ENCODE results near the gene NETO2. TPM values are rescaled to one million over a fixed set of nuclear protein-coding genes. Genes with fewer than 3 reads are reported as not detected.
A peak's percentile ranks its signal among the peaks of the same experiment; 100 is the strongest.

NETO2 gene
- total and polyA plus RNA-seq, 2 donors (not counting 3 experiments of a cell fraction or from before 2014, with no cell fraction given) = 18.4 to 24.8 TPM

DNA sequence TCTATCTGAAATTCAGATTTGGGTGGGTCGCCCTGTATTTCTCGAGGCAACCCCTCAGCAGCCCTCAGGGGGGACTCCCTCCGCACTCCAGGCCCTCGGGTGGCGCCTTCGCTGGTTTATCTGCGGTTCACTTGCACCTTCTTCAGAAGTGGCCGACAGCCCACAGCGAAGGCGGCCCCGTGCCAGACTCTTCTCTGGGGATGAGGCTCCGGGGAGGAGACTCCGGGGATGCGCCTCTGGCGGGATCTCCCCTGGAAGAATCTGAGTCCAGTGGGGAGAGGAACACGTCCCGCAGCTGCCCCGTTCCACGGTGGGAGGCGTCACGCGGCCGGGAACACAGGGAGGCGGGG lies 106.4 kb downstream of the NETO2 start:
- peak overlapping the region; percentile 61 for H3K4me2 ChIP-seq (ENCODE audit: insufficient read depth, low read length)
- CTCF ChIA-PET = interaction anchor here (0.6 to 6.9 kb wide), 41 partner anchors 9 to 1593 kb away, joined by 3 to 192 read pairs (median 4); partner anchors contain the start of genes DNAJA2 and NETO2
- H3K9me1 ChIP-seq (replicated peaks; ENCODE audit: control insufficient read depth, extremely low read depth, insufficient read depth, low read length) = no peaks in the 10 kb centered on the region
- TF ChIP-seq, protein P1, sequence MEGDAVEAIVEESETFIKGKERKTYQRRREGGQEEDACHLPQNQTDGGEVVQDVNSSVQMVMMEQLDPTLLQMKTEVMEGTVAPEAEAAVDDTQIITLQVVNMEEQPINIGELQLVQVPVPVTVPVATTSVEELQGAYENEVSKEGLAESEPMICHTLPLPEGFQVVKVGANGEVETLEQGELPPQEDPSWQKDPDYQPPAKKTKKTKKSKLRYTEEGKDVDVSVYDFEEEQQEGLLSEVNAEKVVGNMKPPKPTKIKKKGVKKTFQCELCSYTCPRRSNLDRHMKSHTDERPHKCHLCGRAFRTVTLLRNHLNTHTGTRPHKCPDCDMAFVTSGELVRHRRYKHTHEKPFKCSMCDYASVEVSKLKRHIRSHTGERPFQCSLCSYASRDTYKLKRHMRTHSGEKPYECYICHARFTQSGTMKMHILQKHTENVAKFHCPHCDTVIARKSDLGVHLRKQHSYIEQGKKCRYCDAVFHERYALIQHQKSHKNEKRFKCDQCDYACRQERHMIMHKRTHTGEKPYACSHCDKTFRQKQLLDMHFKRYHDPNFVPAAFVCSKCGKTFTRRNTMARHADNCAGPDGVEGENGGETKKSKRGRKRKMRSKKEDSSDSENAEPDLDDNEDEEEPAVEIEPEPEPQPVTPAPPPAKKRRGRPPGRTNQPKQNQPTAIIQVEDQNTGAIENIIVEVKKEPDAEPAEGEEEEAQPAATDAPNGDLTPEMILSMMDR (IDR thresholded peaks at IDR 0.05; ENCODE audit: extremely low read depth in 1 of 2, insufficient read depth in 1 of 2, low read depth in 1 of 2, low read length in 2 of 2) = no peak
- no peak for TF ChIP-seq MYC (IDR thresholded peaks at IDR 0.05; ENCODE audit: low read depth, low read length)
- TF ChIP-seq GATA2 (IDR thresholded peaks at IDR 0.05; ENCODE audit: insufficient read depth, insufficient read length, low read depth, low read length) = no peak
- no peak for TF ChIP-seq FOS (IDR thresholded peaks at IDR 0.05; ENCODE audit: borderline replicate concordance, insufficient read depth, low read length)
- POLR2A ChIA-PET = interaction anchor here (0.7 to 1.0 kb wide), 3 partner anchors 65 to 112 kb away, joined by 4 to 6 read pairs (median 6); no protein-coding TSS in a partner anchor
- peak overlapping the region; percentile 33 to 64 (median 38) for H3K4me3 ChIP-seq (replicated peaks in 1 of 3; ENCODE audit: insufficient read depth in 1 of 3, low read depth in 1 of 3, low read length in 3 of 3)
- no TSS peak for BruUV-seq (replicated peaks)
- no peaks in the 10 kb centered on the region for H4K20me1 ChIP-seq (replicated peaks; ENCODE audit: control insufficient read depth, extremely low read depth, insufficient read depth, low read length)
- peaks cover 0 to 2% of the 10 kb centered on the region in 2 experiments for H3K27me3 ChIP-seq (ENCODE audit: control insufficient read depth in 2 of 2, insufficient read depth in 2 of 2, low read length in 2 of 2)
- peak overlapping the region; percentile 43 for H3K9ac ChIP-seq (replicated peaks; ENCODE audit: extremely low read depth, insufficient read depth, low read length)
- no peak for DNase-seq (ENCODE audit: low read depth, low spot score)
- H2AFZ ChIP-seq (ENCODE audit: low read depth, low read length) = peak overlapping the region; percentile 99
- H3K9me3 ChIP-seq (replicated peaks; ENCODE audit: control insufficient read depth, insufficient read depth, low read length) = no peaks in the 10 kb centered on the region
- no peaks in the 10 kb centered on the region for H3K79me2 ChIP-seq (ENCODE audit: control insufficient read depth, insufficient read depth, low read length)
- H3K4me1 ChIP-seq (ENCODE audit: control insufficient read depth, extremely low read depth, insufficient read depth, low read length) = no peaks in the 10 kb centered on the region
- FAIRE-seq = no peak
- no peaks in the 10 kb centered on the region for H3K36me3 ChIP-seq (ENCODE audit: control insufficient read depth in 2 of 2, extremely low read depth in 1 of 2, insufficient read depth in 2 of 2, low read length in 2 of 2)
- intact Hi-C loops (cut with micrococcal nuclease) (loop anchor here (1.0 kb wide), 7 partner anchors 64 to 1128 kb away; partner anchors contain the start of genes DNAJA2, ITFG1, NETO2 and PHKB), dilution Hi-C loops (cut with MboI; ENCODE audit: extremely low pct_ligation_motif_present, low sequenced_read_pairs) (no loop called here)
- H3K27ac ChIP-seq (ENCODE audit: insufficient read depth, low read depth, low read length) = no peak overlapping the region

DNA sequence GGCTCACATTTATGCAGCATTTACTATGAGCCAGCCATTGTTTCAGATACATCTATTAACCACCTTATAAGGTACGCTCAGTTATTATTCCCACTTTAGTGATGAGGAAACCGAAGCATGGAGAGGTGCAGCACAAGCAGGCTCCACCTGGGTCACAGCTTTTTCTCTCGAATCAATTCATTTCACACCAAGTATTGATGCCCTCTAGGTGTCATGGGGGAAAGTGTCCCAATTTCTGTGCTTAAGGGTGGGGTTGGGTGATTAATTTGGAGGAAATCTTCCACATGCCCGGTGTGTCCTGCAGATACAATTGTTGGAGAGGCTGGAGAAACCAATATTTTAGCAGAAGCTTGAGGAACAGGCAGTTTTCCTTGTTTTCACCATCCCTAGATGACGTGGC lies 107.5 kb downstream of the NETO2 start:
- H3K4me2 ChIP-seq (ENCODE audit: insufficient read depth, low read length) = no peak overlapping the region
- no peak for TF ChIP-seq POLR2A (IDR thresholded peaks at IDR 0.05; ENCODE audit: low read depth, low read length)
- TF ChIP-seq MYC (IDR thresholded peaks at IDR 0.05; ENCODE audit: low read depth, low read length) = no peak
- no peak for TF ChIP-seq FOS (IDR thresholded peaks at IDR 0.05; ENCODE audit: borderline replicate concordance, insufficient read depth, low read length)
- TF ChIP-seq GATA2 (IDR thresholded peaks at IDR 0.05; ENCODE audit: insufficient read depth, insufficient read length, low read depth, low read length) = no peak
- CTCF ChIA-PET = interaction anchor here (1.3 to 6.9 kb wide), 4 partner anchors 8 to 1129 kb away, joined by 3 to 192 read pairs (median 41); partner anchors contain the start of gene NETO2
- H3K27ac ChIP-seq (ENCODE audit: insufficient read depth, low read depth, low read length) = no peak overlapping the region
- H3K36me3 ChIP-seq (ENCODE audit: control insufficient read depth in 2 of 2, extremely low read depth in 1 of 2, insufficient read depth in 2 of 2, low read length in 2 of 2) = no peaks in the 10 kb centered on the region
- H2AFZ ChIP-seq (ENCODE audit: low read depth, low read length) = no peak overlapping the region
- POLR2A ChIA-PET = no interaction called here
- no peak for FAIRE-seq
- no peaks in the 10 kb centered on the region for H4K20me1 ChIP-seq (replicated peaks; ENCODE audit: control insufficient read depth, extremely low read depth, insufficient read depth, low read length)
- H3K4me1 ChIP-seq (ENCODE audit: control insufficient read depth, extremely low read depth, insufficient read depth, low read length) = no peaks in the 10 kb centered on the region
- H3K9me1 ChIP-seq (replicated peaks; ENCODE audit: control insufficient read depth, extremely low read depth, insufficient read depth, low read length) = no peaks in the 10 kb centered on the region
- no peaks in the 10 kb centered on the region for H3K79me2 ChIP-seq (ENCODE audit: control insufficient read depth, insufficient read depth, low read length)
- peaks cover 0 to 2% of the 10 kb centered on the region in 2 experiments for H3K27me3 ChIP-seq (ENCODE audit: control insufficient read depth in 2 of 2, insufficient read depth in 2 of 2, low read length in 2 of 2)
- H3K9ac ChIP-seq (replicated peaks; ENCODE audit: extremely low read depth, insufficient read depth, low read length) = no peak overlapping the region
- BruUV-seq (replicated peaks) = no TSS peak
- no peak overlapping the region for H3K4me3 ChIP-seq (replicated peaks in 1 of 3; ENCODE audit: insufficient read depth in 1 of 3, low read depth in 1 of 3, low read length in 3 of 3)
- dilution Hi-C loops (cut with MboI; ENCODE audit: extremely low pct_ligation_motif_present, low sequenced_read_pairs) = no loop called here
- H3K9me3 ChIP-seq (replicated peaks; ENCODE audit: control insufficient read depth, insufficient read depth, low read length) = no peaks in the 10 kb centered on the region
- intact Hi-C loops (cut with micrococcal nuclease) = no loop called here
- no peak for DNase-seq (ENCODE audit: low read depth, low spot score)

Data from endothelial cell of umbilical vein (primary cell).